ENCODE results near the gene RSKR. TPM values are rescaled to one million over a fixed set of nuclear protein-coding genes. Genes with fewer than 3 reads are reported as not detected.
A peak's percentile ranks its signal among the peaks of the same experiment; 100 is the strongest.
"Not testable (repeated sequence)": the region's sequence is repeated elsewhere in the genome, so short reads cannot be mapped to it uniquely, and the experiment has no call there.

The RSKR gene
- polyA plus RNA-seq, 3 donors: 10.6 to 31.7 (median 29.3) TPM

- DNase-seq: no peak
Measured at GRCh38 chr17:28634206-28634865, 20.4 kb upstream of the RSKR start.

GRCh38 chr17:28626818-28627217 lies 12.8 kb upstream of the RSKR start:
- DNase-seq: no peak

DNA sequence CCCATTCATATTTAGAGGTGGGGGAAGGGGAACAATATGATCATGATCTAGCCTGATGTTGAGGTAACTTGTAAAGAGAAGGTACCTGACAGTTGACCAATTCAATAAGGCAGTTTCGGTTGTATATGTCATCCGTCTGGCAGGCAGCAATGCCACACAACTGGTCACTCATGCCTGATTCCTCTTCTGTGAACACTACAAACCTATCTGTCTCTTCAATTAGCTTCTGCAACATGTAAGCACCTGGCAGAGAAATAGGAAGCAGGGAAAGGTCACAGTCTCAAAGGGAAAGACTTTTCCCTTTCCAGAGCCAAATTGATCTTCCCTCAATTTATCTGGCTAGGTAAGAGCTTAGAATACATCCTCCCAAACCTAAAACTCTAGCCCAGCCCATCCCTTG lies 10.2 kb upstream of the RSKR start:
- DNase-seq: no peak

DNA sequence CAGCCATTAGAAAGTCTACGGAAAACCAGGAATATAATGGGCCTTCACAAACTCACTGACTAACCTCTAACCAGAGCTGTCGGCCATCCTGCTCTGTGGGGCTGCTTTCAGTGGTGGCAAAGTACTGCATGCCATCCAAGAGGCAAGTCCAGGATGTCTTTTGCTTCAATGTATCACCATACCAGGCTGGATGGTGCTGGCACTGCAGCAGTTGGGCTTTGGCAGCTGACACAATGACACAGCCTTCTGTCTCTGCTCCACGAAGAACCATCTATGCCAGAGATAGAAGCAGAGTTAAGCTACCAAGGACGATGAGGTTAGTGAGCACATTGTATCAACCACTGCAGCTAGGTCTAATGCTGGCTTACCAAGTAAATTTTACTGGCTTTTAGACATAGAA lies 9.7 kb upstream of the RSKR start:
- no peak for DNase-seq

DNA sequence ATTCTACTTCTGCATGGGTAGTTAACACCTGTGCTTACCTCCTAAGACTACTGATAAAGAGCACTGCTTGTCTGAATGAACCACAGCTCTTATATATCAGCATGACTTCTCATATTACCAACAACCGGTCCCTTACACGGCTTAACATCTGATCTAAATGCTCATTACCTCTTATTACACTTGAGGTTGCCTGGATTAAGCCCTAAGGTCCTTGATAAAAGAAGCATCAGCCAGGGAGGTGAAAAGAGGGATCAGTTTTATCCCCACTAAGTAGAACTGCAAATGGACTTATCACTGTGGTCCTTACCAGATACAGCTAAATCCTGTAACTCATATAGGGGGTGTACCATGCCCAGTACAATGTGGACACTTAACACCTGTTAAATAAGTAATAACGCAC lies 8.2 kb upstream of the RSKR start:
- DNase-seq: no peak

- DNase-seq: no peak
Measured at GRCh38 chr17:28620010-28620409, 6.0 kb upstream of the RSKR start.

GRCh38 chr17:28618464-28618863 lies 4.5 kb upstream of the RSKR start:
- DNase-seq: no peak

GRCh38 chr17:28616281-28616680 lies 2.3 kb upstream of the RSKR start:
- DNase-seq: no peak

- no peak for DNase-seq
Measured at GRCh38 chr17:28615260-28615940, 1.4 kb upstream of the RSKR start.

DNA sequence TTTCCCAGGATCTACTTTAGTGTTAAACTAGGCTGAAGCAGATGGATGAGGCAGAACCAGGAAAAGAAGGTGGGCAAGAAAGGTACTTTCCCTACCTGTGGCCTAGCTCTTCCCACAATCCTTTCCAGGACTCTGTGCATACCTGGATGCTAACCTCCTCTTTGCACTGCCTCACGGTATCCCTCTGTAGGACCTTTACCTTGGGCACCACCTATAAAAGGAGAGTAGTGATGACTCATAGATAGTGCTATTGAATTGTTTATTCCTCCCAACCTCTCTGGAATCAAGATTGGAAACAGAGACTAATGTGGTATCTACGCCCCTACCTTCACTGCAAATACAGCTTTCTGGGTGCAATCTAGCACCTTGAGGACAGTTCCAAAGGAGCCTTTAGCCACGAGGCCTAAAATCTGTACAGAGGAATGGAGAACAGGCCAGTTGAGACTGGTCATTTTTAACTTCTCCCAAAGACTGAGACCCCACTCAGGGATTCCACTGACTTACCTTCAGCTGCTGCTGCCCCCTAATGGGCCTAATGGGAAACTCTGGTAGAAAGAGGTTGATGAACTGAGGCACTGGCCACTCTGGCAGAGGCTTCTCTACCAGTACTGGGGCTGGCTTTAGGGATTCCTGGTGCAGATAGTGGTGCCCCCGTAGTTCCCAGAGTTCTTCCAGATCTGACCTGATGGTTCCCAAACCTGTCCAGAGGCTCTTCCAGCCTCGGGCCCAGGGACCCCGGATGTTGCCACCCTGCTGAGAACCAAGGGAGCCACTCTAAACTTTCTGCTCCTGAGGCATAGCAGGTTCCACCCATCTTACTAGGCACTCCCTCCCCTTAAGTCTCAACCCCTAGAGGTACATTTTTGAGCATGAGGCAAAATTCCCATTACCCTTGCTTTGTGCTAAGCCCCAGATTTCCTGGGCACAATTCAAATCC lies 781 bp downstream of the RSKR start:
- peak; percentile 37 for DNase-seq

DNA sequence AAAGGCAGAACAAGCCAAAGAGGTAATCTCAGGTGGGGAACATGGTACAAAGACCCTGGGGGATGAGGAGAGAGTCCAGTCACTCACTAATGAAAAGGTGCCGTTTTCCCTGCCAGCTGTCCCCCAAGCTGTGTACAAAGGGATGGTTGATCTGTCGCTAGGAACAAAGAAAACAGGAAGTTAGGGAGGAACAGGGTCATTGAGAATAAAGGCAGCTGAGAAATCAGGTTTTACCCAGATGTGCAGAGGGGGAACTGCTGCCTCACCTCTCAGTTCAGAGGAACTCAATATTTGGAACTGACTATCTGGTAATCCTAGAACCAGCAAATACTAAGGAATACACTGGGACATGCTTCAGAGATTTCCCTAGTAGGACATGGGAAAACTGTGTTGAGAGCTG lies 1.5 kb downstream of the RSKR start:
- DNase-seq: no peak

DNA sequence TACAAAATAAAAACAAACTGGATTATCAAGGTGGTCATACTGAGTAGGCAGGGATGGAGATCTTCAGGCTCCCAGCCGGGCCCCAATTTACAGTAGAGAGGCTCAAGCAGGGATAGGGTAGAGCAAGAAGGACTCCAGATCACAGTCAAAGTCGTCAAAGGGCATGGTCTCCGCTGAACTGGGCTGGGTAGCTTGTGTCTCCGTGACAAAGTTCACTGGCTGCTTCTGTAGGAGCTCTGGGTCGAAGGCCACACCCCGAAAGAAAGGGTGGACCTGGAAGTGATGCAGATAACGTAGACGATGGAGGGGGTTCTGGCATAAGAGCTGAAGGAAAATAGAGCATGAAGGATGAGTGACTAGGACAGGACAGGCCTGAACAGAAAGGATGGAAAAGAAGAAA lies 3.6 kb downstream of the RSKR start:
- no peak for DNase-seq

DNA sequence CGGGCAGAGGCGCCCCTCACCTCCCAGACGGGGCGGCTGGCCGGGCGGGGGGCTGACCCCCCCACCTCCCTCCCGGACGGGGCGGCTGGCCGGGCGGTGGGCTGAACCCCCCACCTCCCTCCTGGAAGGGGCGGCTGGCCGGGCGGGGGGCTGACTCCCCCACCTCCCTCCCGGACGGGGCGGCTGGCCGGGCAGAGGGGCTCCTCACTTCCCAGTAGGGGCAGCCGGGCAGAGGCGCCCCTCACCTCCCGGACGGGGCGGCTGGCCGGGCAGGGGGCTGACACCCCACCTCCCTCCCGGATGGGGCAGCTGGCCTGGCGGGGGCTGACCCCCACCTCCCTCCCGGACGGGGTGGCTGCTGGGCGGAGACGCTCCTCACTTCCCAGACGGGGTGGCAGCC lies 10.0 kb downstream of the RSKR start:
- DNase-seq: not testable (repeated sequence)

DNA sequence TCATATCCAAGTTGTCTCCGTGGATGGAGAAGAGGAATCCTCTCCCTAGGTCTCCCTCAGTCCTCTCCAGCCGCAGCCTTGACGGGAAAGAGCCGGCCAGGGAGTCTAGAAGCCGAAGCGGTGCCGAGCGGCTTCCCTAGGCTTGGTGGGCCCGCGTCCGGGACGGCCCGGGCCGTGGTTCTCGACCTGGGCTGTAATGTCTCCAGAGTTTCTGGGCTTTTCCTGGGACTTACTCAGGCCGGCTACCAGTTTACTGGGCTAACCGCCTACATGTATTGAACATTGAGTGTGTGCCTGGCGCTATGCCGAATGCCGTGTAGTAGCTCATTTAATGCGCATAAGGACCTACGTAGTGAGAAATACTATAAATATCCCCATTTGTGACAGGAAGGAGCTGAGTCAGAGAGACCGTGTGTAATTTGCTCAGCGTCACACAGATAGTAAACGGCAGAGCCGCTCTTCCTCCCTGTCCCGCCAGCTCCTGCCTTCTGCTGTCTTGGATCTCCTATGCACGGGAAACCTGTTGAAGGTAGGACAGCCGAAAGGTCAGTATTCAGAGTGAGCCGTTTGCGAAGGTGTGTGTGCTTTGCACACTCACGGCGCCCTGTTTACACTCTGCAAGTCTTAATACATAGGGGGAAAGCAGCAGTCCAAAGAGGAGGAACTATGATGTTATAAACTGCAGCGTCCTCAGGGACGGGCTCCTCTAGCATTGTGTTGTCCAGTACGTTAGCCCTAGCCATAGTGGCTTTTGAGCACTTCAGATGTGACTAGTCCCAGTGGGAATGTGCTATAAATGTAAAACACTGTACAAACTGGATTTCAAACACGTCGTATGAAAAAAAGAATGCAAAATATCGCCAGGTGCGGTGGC lies 14.4 kb downstream of the RSKR start:
- peak; percentile 44 for DNase-seq

GRCh38 chr17:28598799-28599310 lies 15.1 kb downstream of the RSKR start, which contains the start of gene SPAG5:
TSS of gene SPAG5 (minus strand) at chr17:28599025. CDS start at chr17:28598946, 79 bp downstream.
- DNase-seq: peak; percentile 92

DNA sequence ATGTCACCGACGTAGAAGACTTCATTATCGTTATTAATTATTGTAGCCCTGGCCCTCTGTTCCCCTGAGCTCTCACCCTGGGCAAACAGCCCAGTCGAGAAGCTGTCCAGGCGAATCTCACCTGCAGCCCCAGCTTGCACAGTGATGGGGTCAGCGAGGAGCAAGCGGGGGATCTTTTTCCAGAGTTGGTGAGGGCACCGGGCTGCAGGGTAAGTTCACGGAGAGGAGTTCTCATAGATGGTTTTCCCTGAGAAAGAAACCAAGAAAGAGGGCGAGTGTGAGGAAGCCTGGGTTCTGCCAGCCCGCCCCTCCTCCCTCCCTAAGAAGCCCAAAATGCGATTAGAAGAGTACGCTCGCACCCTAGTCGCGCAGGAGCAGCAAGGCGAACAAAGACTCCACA lies 15.6 kb downstream of the RSKR start:
- no peak for DNase-seq

DNA sequence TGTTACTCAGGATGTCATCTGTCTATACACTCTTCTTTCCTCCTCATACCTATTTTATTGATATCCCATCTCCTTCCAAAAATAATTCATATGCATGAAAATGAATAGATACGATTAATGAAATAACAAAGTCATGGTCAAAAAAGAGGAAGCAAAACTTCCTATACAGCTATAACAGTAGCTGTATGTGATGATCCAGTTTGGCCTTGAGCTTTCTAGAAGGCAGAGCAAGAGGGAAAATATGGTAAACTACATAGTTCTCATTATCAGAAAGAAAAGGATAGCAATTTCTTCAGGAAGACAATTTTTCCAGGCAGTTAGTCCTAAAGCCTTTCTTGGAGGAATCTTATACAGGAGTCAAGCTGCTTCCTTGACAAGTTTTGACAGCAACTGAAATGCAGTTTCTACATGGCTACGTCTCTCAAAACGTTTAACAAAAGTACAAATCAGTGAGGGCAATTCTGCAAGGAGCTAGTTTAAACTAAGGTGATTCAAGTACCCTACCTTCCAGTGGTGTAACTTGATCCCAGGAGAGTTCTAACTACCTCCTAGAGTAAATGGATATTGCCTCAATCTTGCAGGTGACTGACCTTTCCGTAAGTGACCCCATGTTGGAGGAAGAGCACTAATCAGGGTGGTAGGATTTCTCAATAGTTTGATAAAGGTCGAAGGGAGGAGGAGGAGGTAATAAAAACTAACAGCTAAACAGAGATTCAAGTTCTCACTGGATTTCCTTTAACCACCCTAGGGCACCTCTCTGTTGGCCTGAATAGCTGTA lies 16.2 kb downstream of the RSKR start:
- no peak for DNase-seq

GRCh38 chr17:28592260-28592659 lies 21.7 kb downstream of the RSKR start:
- no peak for DNase-seq

- DNase-seq: no peak
Measured at GRCh38 chr17:28585851-28586250, 28.1 kb downstream of the RSKR start.

GRCh38 chr17:28584434-28584833 lies 29.6 kb downstream of the RSKR start:
- DNase-seq: no peak

DNA sequence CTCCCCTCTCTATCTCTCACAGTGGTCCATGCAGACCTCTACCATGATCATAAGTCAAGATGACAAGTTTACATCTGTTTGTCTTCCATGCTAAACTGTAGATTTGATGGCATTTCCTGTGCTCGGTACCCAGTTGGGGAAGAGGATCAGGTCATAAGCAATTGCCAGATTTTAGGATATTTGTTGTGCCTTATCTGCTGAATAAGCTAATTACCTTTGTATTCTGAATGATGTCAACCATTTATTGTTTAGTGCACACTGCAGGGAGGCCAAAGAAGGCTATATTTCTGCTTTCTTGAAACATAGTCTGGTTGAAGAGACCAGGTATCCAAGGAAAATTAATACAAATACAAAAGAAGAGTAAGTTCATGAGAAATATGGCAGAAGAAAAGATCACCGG lies 31.5 kb downstream of the RSKR start:
- DNase-seq: no peak

All from renal pelvis (tissue), 4 donors.